SU-DHL-6 (cell line): ENCODE data around the gene SEMG1.
A peak's percentile ranks its signal among the peaks of the same experiment; 100 is the strongest.

Experiments used
- H2AFZ ChIP-seq: fragments of 200-600 bp; sonication (generic); 2 replicates; pipeline ENCODE4 v1.6.1; 2014; ENCODE audit warnings: low read depth, mild to moderate bottlenecking, moderate library complexity, mixed read lengths, antibody characterized with exemption, low read length; ENCODE audit not compliant: severe bottlenecking
- H3F3A ChIP-seq: fragments of 200-600 bp; shearing (Covaris generic); 2 replicates; pipeline ENCODE4 v1.6.0; 2016; ENCODE audit warnings: antibody characterized with exemption, mild to moderate bottlenecking; ENCODE audit not compliant: insufficient read depth
- H3K27ac ChIP-seq: fragments of 200-600 bp; sonication (generic); 2 replicates; pipeline ENCODE4 v1.5.1; 2016; ENCODE audit warnings: low read depth, mild to moderate bottlenecking, low read length, moderate library complexity, mixed read lengths
- H3K27me3 ChIP-seq: fragments of 200-600 bp; sonication (generic), shearing (Covaris generic); 2 replicates; pipeline ENCODE4 v1.6.0; 2014; ENCODE audit warnings: mild to moderate bottlenecking, low read length
- H3K36me3 ChIP-seq: fragments of 200-600 bp; sonication (generic); 2 replicates; pipeline ENCODE4 v1.6.1; 2014; ENCODE audit warnings: mild to moderate bottlenecking, low read length, mixed read lengths
- H3K4me2 ChIP-seq: fragments of 300-600, 200-600 bp; shearing (Covaris generic), sonication (generic); 2 replicates; pipeline ENCODE4 v1.6.0; 2014; ENCODE audit warnings: low read length, low read depth, mild to moderate bottlenecking; ENCODE audit not compliant: poor library complexity, severe bottlenecking
- H3K4me3 ChIP-seq: fragments of 200-600 bp; sonication (generic); 2 replicates; pipeline ENCODE4 v1.5.1; 2014; ENCODE audit warnings: antibody characterized with exemption, low read length, mild to moderate bottlenecking, mixed read lengths; ENCODE audit not compliant: insufficient read depth, poor library complexity, severe bottlenecking
- H3K79me2 ChIP-seq: fragments of 200-600 bp; sonication (generic); 2 replicates; pipeline ENCODE4 v1.6.1; 2014; ENCODE audit warnings: mild to moderate bottlenecking, low read length, moderate library complexity; ENCODE audit not compliant: insufficient read depth
- H3K9ac ChIP-seq: fragments of 200-600 bp; sonication (generic); 2 replicates; pipeline ENCODE4 v1.7.0; 2014; ENCODE audit warnings: mild to moderate bottlenecking, low read length
- H3K9me2 ChIP-seq: fragments of 200-600 bp; sonication (generic); replicated peaks from 2 replicates; pipeline ENCODE4 v1.6.1; 2014; ENCODE audit warnings: low read length; ENCODE audit not compliant: insufficient read depth
- H3K9me3 ChIP-seq: fragments of 200-600 bp; sonication (generic); 2 replicates; pipeline ENCODE4 v1.6.1; 2014; ENCODE audit warnings: low read length, mixed read lengths; ENCODE audit not compliant: insufficient read depth
- H4K20me1 ChIP-seq: fragments of 200-600 bp; sonication (generic); 2 replicates; pipeline ENCODE4 v1.6.1; 2014; ENCODE audit warnings: low read depth, mild to moderate bottlenecking, antibody characterized with exemption, low read length, moderate library complexity, mixed read lengths
- CTCF ChIP-seq: fragments of 200-600 bp; sonication (generic); IDR thresholded peaks from one replicate; pipeline ENCODE4 v1.5.1; 2017; ENCODE audit warnings: antibody characterized with exemption, mild to moderate bottlenecking, low read length, moderate library complexity; ENCODE audit not compliant: insufficient read depth, poor library complexity, severe bottlenecking
- EZH2phosphoT487 ChIP-seq: fragments of 200-600 bp; sonication (generic), shearing (Covaris generic); conservative IDR thresholded peaks from 2 replicates; pipeline ENCODE4 v1.6.1; 2018; ENCODE audit warnings: mild to moderate bottlenecking, antibody characterized with exemption, low read length, moderate library complexity, mixed read lengths

Gene SEMG1

DNA sequence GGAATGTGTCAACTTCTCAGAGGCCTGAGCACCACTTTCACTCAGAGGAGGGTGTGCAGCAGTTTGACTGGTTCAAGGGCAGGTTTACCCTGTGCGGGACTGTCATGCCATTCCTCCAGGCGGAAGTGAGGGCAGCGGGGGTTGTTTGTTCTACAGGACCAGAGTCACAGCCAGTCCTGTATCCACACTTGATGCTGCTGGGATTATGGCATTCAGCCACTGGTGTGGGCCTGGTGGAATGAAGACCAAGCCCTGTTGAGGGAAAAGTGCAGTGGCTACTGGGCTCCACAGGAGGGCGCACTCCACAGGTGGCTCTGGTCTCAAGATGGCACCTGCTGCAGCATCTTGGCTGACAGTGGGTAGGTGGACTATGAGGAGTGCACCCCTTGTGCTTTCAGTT is 29.2 kb downstream of the SEMG1 start:
- no peak overlapping the region for H3K9ac ChIP-seq
- H3K4me2 ChIP-seq: no peak overlapping the region
- TF ChIP-seq EZH2phosphoT487 (no peak), CTCF (peak; percentile 26)
- no peaks in the 10 kb centered on the region for H4K20me1 ChIP-seq
- no peak overlapping the region for H2AFZ ChIP-seq
- no peaks in the 10 kb centered on the region for H3K79me2 ChIP-seq
- H3F3A ChIP-seq: no peaks in the 10 kb centered on the region
- no peak overlapping the region for H3K27ac ChIP-seq
- no peaks in the 10 kb centered on the region for H3K9me3 ChIP-seq
- no peaks in the 10 kb centered on the region for H3K9me2 ChIP-seq
- H3K27me3 ChIP-seq: no peaks in the 10 kb centered on the region
- H3K4me3 ChIP-seq: no peak overlapping the region
- H3K36me3 ChIP-seq: no peaks in the 10 kb centered on the region

DNA sequence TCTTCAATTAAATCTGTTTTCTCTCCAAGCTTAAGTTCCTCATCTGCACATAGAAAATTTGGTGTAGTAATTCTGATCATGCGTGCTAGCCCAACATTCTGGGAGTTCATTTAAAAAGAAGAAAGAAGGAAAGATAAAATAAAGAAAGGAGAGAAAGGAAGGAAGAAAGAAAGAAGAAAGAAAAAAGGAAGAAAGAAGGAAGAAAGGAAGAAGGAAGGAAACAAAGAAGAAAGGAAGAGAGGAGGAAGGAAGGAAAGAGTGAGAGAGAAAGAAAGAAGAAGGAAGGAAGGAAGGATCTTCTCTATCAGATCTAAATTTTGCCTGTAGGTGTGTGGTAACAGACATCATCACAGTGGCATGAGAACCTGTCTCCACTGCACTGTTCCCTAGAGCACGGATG is 31.3 kb downstream of the SEMG1 start:
- Histone ChIP-seq H3K9me2 (no peaks in the 10 kb centered on the region), H3K4me3 (no peak overlapping the region), H4K20me1 (no peaks in the 10 kb centered on the region), H3K27ac (no peak overlapping the region), H3K27me3 (no peaks in the 10 kb centered on the region), H3K79me2 (no peaks in the 10 kb centered on the region), H3F3A (no peaks in the 10 kb centered on the region), H3K36me3 (no peaks in the 10 kb centered on the region), H3K9me3 (no peaks in the 10 kb centered on the region), H2AFZ (no peak overlapping the region), H3K9ac (no peak overlapping the region), H3K4me2 (no peak overlapping the region)
- TF ChIP-seq CTCF (no peak), EZH2phosphoT487 (no peak)

DNA sequence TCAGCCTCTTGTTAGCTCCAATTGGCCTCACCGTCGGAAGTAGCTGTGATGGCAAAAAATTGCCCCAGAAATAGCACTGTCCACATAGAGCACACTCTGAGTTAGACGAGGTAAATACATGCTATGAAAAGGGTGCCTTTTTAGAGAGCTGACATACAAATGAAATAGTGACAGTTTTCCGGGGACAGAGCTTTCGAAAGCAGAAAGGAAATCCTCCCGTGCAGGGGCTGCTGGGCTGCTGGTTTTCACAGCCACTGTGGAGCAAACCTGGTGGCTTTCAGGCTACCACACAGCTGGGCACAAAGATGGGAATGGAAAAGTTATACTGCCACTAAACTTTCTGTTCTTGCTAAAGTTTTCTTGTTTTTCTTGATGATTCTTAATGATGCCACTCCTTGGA is 39.3 kb downstream of the SEMG1 start:
- Histone ChIP-seq H3K27me3 (peaks cover 4% of the 10 kb centered on the region; the same call in 1 of the 2 replicates), H3K9me3 (no peaks in the 10 kb centered on the region), H3K79me2 (no peaks in the 10 kb centered on the region), H4K20me1 (no peaks in the 10 kb centered on the region), H3K4me2 (no peak overlapping the region), H3F3A (no peaks in the 10 kb centered on the region), H3K4me3 (no peak overlapping the region), H3K36me3 (no peaks in the 10 kb centered on the region), H3K27ac (no peak overlapping the region), H3K9ac (no peak overlapping the region), H3K9me2 (no peaks in the 10 kb centered on the region), H2AFZ (no peak overlapping the region)
- TF ChIP-seq EZH2phosphoT487: no peak

- Histone ChIP-seq H2AFZ (no peak overlapping the region), H3K9ac (no peak overlapping the region), H3K4me3 (no peak overlapping the region), H4K20me1 (no peaks in the 10 kb centered on the region), H3K79me2 (no peaks in the 10 kb centered on the region), H3K9me3 (no peaks in the 10 kb centered on the region), H3K27ac (no peak overlapping the region), H3K9me2 (no peaks in the 10 kb centered on the region), H3K4me2 (no peak overlapping the region), H3F3A (no peaks in the 10 kb centered on the region), H3K27me3 (peaks cover 4% of the 10 kb centered on the region; the same call in 1 of the 2 replicates), H3K36me3 (no peaks in the 10 kb centered on the region)
- TF ChIP-seq EZH2phosphoT487 (no peak), CTCF (no peak)
Measured at GRCh38 chr20:45247865-45248264, 41.0 kb downstream of the SEMG1 start.
